CD4-positive, alpha-beta T cell treated with Interferon alpha-2 for 1 hour (primary cell): ENCODE measurements around the gene CDC40.
"Not testable (repeated sequence)": the region's sequence is repeated elsewhere in the genome, so short reads cannot be mapped to it uniquely, and the experiment has no call there.

Experiments
- DNase-seq, 2 donors: peaks; one replicate each; pipeline ENCODE4 v3.0.0-alpha.2; 2020 to 2022

Gene CDC40

GRCh38 chr6:110201151-110201884, 21.1 kb downstream of the CDC40 start:
- DNase-seq, result no peak

GRCh38 chr6:110207652-110208051, 27.4 kb downstream of the CDC40 start:
- no peak for DNase-seq

- no peak for DNase-seq
These were observed 31.5 kb downstream of the CDC40 start for GRCh38 chr6:110211753-110212152.

- no peak for DNase-seq
These were observed 34.1 kb downstream of the CDC40 start for GRCh38 chr6:110214338-110214737.

GRCh38 chr6:110216140-110216539, 35.9 kb downstream of the CDC40 start:
- DNase-seq, result no peak

- no peak for DNase-seq
These were observed 37.0 kb downstream of the CDC40 start for GRCh38 chr6:110217266-110217665.

GRCh38 chr6:110221738-110222137, 41.5 kb downstream of the CDC40 start:
- DNase-seq, result no peak

- no peak for DNase-seq
These were observed 46.0 kb downstream of the CDC40 start for GRCh38 chr6:110226261-110226660.

- no peak for DNase-seq
These were observed 52.2 kb downstream of the CDC40 start for GRCh38 chr6:110232450-110232849.

GRCh38 chr6:110233770-110234374, 53.6 kb downstream of the CDC40 start:
- DNase-seq, result peak in 1 of 2 donors; percentile 27

- DNase-seq, result not testable (repeated sequence)
These were observed 55.8 kb downstream of the CDC40 start for GRCh38 chr6:110236007-110236406.

GRCh38 chr6:110239526-110240274, 59.5 kb downstream of the CDC40 start:
- DNase-seq, result no peak

GRCh38 chr6:110244621-110245020, 64.4 kb downstream of the CDC40 start:
- not testable (repeated sequence) for DNase-seq

- DNase-seq, result no peak
These were observed 66.2 kb downstream of the CDC40 start for GRCh38 chr6:110246378-110246777.

- no peak for DNase-seq
These were observed 66.8 kb downstream of the CDC40 start for GRCh38 chr6:110246900-110247546.

GRCh38 chr6:110250058-110250457, 69.8 kb downstream of the CDC40 start:
- DNase-seq, result no peak

- no peak for DNase-seq
These were observed 70.6 kb downstream of the CDC40 start for GRCh38 chr6:110250838-110251237.

GRCh38 chr6:110255211-110255750, 75.1 kb downstream of the CDC40 start:
- DNase-seq, result no peak

GRCh38 chr6:110256366-110256765, 76.1 kb downstream of the CDC40 start:
- DNase-seq, result no peak

GRCh38 chr6:110265273-110265672, 85.0 kb downstream of the CDC40 start:
- DNase-seq, result no peak

GRCh38 chr6:110266996-110267395, 86.8 kb downstream of the CDC40 start:
- DNase-seq, result no peak

- DNase-seq, result no peak
These were observed 89.4 kb downstream of the CDC40 start for GRCh38 chr6:110269623-110270022.

- DNase-seq, result no peak
These were observed 89.9 kb downstream of the CDC40 start for GRCh38 chr6:110270165-110270564.
